Thyroid gland (tissue), 4 donors: ENCODE data around the gene PTCHD1. TPM values are rescaled to one million over a fixed set of nuclear protein-coding genes. Genes with fewer than 3 reads are reported as not detected.

Source experiments
- DNase-seq, 2 donors: peaks; one replicate each; pipeline ENCODE4 v3.0.0-alpha.2; 2019
- H3K27ac ChIP-seq, 3 donors: fragments of 200-600 bp; sonication (generic); 1 replicate in 2 of 3; 2 replicates in 1 of 3; pipeline ENCODE4 v1.5.1; 2016 to 2019; ENCODE audit warnings: mild to moderate bottlenecking in 1 of 3, moderate library complexity in 1 of 3
- H3K27me3 ChIP-seq: fragments of 200-600 bp; sonication (generic); one replicate; pipeline ENCODE4 v1.5.1; 2019
- H3K36me3 ChIP-seq, 2 donors: fragments of 200-600 bp; sonication (generic); one replicate each; pipeline ENCODE4 v1.5.1; 2016 to 2019
- H3K4me1 ChIP-seq, 2 donors: fragments of 200-600 bp; sonication (generic); one replicate each; pipeline ENCODE4 v1.5.1; 2017 to 2019
- H3K4me3 ChIP-seq, 3 donors: fragments of 200-600 bp; sonication (generic); replicated peaks in 1 of 3; 1 replicate in 2 of 3; 2 replicates in 1 of 3; pipeline ENCODE4 v1.5.1; 2016; ENCODE audit warnings: mild to moderate bottlenecking in 1 of 3
- H3K9me3 ChIP-seq: fragments of 200-600 bp; sonication (generic); one replicate; pipeline ENCODE4 v1.5.1; 2017
- POLR2A ChIP-seq, 2 donors: fragments of 450-650 bp; IDR thresholded peaks; one replicate each; pipeline ENCODE4 v1.6.1; 2017; ENCODE audit warnings: antibody characterized with exemption in 2 of 2, mild to moderate bottlenecking in 2 of 2, moderate library complexity in 1 of 2
- WGBS, 2 donors: methylation state at CpG; one replicate each; pipeline ENCODE4 v1.1.5; 2017; 5-methylcytosine and 5-hydroxymethylcytosine counted together
- intact Hi-C: fragments of 100-400 bp; cut with DNase I; formaldehyde crosslinking; loops from one replicate; pipeline ENCODE4 v1.15.1; 2023
- total RNA-seq, 4 donors: library from RNA; depleted of rRNA; stranded (reverse); fragments of >200 nt; gene quantifications; one replicate each; pipeline ENCODE4 v1.2.3, GENCODE V29; 2016
- TF ChIP-seq, protein P1 (sequence below), 6 experiments: fragments of 200-600 bp in 3 of 6; fragments of 450-650 bp in 3 of 6; sonication (generic) in 3 of 6; IDR thresholded peaks; one replicate each; pipeline ENCODE4 v1.5.1; 2016 to 2019; ENCODE audit warnings: antibody characterized with exemption in 6 of 6, mild to moderate bottlenecking in 2 of 6, inconsistent platforms in 1 of 6, moderate library complexity in 1 of 6

PTCHD1 gene
- total RNA-seq, 4 donors from 2014 or later, result under 0.01 to 1.3 (median 0.59) TPM

- no peak for TF ChIP-seq POLR2A (IDR thresholded peaks at IDR 0.05)
- TF ChIP-seq, protein P1, sequence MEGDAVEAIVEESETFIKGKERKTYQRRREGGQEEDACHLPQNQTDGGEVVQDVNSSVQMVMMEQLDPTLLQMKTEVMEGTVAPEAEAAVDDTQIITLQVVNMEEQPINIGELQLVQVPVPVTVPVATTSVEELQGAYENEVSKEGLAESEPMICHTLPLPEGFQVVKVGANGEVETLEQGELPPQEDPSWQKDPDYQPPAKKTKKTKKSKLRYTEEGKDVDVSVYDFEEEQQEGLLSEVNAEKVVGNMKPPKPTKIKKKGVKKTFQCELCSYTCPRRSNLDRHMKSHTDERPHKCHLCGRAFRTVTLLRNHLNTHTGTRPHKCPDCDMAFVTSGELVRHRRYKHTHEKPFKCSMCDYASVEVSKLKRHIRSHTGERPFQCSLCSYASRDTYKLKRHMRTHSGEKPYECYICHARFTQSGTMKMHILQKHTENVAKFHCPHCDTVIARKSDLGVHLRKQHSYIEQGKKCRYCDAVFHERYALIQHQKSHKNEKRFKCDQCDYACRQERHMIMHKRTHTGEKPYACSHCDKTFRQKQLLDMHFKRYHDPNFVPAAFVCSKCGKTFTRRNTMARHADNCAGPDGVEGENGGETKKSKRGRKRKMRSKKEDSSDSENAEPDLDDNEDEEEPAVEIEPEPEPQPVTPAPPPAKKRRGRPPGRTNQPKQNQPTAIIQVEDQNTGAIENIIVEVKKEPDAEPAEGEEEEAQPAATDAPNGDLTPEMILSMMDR (IDR thresholded peaks at IDR 0.05), result no peak
- Histone ChIP-seq H3K36me3 (no peaks in the 10 kb centered on the region), H3K27me3 (no peaks in the 10 kb centered on the region), H3K4me3 (no peak overlapping the region), H3K27ac (no peak overlapping the region), H3K9me3 (no peaks in the 10 kb centered on the region), H3K4me1 (no peaks in the 10 kb centered on the region)
- 92 to 97% methylated on average over 4 of the region's 4 CpGs for WGBS, 2 donors
- DNase-seq, result no peak
- intact Hi-C loops, result no loop called here
Observed at GRCh38 chrX:23366914-23367313, 32.3 kb downstream of the PTCHD1 start.

DNA sequence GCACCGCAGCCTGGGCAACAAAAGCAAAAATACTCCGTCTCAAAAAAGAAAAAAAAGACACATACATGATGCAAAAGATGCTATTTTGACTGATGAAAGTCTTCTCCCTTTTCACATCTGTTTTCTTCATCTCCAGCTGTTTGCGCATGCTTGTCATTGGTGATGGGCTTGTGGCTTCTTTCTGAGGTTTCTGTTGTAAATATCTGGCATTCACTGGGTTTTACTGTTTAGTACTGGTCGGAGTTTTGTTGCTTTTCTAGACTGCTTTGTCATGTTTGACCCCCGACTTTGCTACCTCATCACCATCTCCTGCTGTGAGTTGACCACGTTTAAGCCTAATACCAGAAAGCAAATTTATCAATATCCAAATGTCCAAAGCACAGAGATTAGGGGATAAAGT is 34.4 kb downstream of the PTCHD1 start:
- no peaks in the 10 kb centered on the region for H3K27me3 ChIP-seq
- TF ChIP-seq, protein P1 (IDR thresholded peaks at IDR 0.05), result no peak
- no peak for TF ChIP-seq POLR2A (IDR thresholded peaks at IDR 0.05)
- H3K9me3 ChIP-seq, result no peaks in the 10 kb centered on the region
- H3K27ac ChIP-seq, result no peak overlapping the region
- H3K4me1 ChIP-seq, result peaks cover 3 to 14% of the 10 kb centered on the region in 2 donors
- DNase-seq, result no peak
- 84 to 85% methylated on average over 6 of the region's 6 CpGs for WGBS, 2 donors
- intact Hi-C loops, result no loop called here
- H3K4me3 ChIP-seq, result no peak overlapping the region
- H3K36me3 ChIP-seq, result no peaks in the 10 kb centered on the region

GRCh38 chrX:23372220-23372902 is 37.7 kb downstream of the PTCHD1 start:
- no peak for TF ChIP-seq POLR2A (IDR thresholded peaks at IDR 0.05)
- TF ChIP-seq, protein P1 (IDR thresholded peaks at IDR 0.05), result no peak
- no peak overlapping the region for H3K27ac ChIP-seq
- H3K36me3 ChIP-seq, result no peaks in the 10 kb centered on the region
- no peak for DNase-seq
- H3K4me1 ChIP-seq, result peaks cover 3 to 14% of the 10 kb centered on the region in 2 donors
- intact Hi-C loops, result no loop called here
- no peaks in the 10 kb centered on the region for H3K27me3 ChIP-seq
- WGBS, 2 donors, result 62 to 68% methylated on average over 5 of the region's 5 CpGs
- H3K9me3 ChIP-seq, result no peaks in the 10 kb centered on the region
- H3K4me3 ChIP-seq, result no peak overlapping the region

DNA sequence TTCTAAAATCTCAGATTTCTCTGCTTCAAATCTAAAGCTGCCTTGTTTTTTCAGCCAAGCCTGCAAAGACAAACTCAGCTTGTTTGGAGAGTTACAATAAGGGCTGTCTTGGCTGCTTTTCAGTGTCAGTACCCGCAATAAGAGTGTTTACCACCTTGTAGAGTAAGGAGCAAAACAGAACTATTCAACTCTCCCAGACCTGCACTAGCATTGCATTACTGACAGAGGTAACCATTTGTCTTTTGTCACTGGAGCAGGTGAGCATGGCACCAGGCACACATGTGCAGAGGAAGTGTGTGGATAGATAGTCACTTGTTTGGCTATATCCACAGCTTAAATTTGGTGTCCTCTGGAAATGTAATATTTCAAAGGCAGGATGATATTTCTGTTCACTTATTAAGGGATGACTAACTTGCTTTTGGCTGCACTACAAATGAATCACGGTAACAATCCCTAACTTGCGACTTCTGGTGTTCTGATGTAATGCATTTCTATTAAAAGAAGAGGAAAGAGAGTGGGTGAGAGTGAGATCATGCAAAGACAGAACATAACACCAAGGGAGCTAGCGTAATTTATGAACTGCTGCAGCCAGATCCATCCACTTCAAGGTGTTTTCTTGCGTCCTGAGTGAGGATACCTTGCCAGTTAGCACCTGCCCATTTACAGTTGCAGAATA is 38.6 kb downstream of the PTCHD1 start:
- H3K27ac ChIP-seq, result no peak overlapping the region

More for the DNA sequence above, 38.6 kb downstream of the PTCHD1 start:
- Histone ChIP-seq H3K4me1 (peaks cover 3 to 14% of the 10 kb centered on the region in 2 donors), H3K27me3 (no peaks in the 10 kb centered on the region), H3K9me3 (no peaks in the 10 kb centered on the region), H3K36me3 (no peaks in the 10 kb centered on the region), H3K4me3 (no peak overlapping the region)
- intact Hi-C loops, result no loop called here
- TF ChIP-seq, protein P1 (IDR thresholded peaks at IDR 0.05), result no peak
- no peak for TF ChIP-seq POLR2A (IDR thresholded peaks at IDR 0.05)
- DNase-seq, result peak; percentile 2 to 5
- 21 to 38% methylated on average over 4 to 5 of the region's 5 CpGs for WGBS, 2 donors
